ENCODE measurements around the gene CELA2B. TPM values are rescaled to one million over a fixed set of nuclear protein-coding genes. Genes with fewer than 3 reads are reported as not detected.

Gene CELA2B
- total and polyA plus RNA-seq, 9 of the 15 experiments (the other 6 are each of a cell fraction or from before 2014, with no cell fraction given), result 0.25 to 2.1 (median 0.38) TPM; not detected in 5

GRCh38 chr1:15524283-15525049 is 48.6 kb downstream of the CELA2B start (continued):
- TF ChIP-seq ATF2 (CRISPR knock-in tag; IDR thresholded peaks at IDR 0.05) (0 out of 2 replicates have a peak, but pooled peaks have one; percentile 67), ZNF740 (CRISPR knock-in tag; IDR thresholded peaks at IDR 0.05) (no peak), ZNF740 (tag; IDR thresholded peaks at IDR 0.05) (no peak), CREB3L1 (IDR thresholded peaks at IDR 0.05; ENCODE audit: borderline replicate concordance, low read depth) (no peak), KLF10 (CRISPR knock-in tag; IDR thresholded peaks at IDR 0.05) (no peak), LARP7 (IDR thresholded peaks at IDR 0.05) (no peak), NFRKB (IDR thresholded peaks at IDR 0.05; ENCODE audit: low read depth) (no peak), ZFP30 (CRISPR knock-in tag; IDR thresholded peaks at IDR 0.05; ENCODE audit: borderline replicate concordance) (no peak), ZBTB17 (CRISPR knock-in tag; IDR thresholded peaks at IDR 0.05) (no peak), ATF3 (IDR thresholded peaks at IDR 0.05) (peak; percentile 92), ATF3 (CRISPR knock-in tag; conservative IDR thresholded peaks at IDR 0.05) (peak; percentile 68; the same call in 1 of the 2 replicates), ZNF592 (IDR thresholded peaks at IDR 0.05) (no peak), MEF2A (IDR thresholded peaks at IDR 0.05; ENCODE audit: control insufficient read depth, low read depth, low read length) (no peak), ZBTB1 (CRISPR knock-in tag; IDR thresholded peaks at IDR 0.05; ENCODE audit: borderline replicate concordance, low read depth) (0 out of 2 replicates have a peak, but pooled peaks have one; percentile 10), ZBTB12 (CRISPR knock-in tag; IDR thresholded peaks at IDR 0.05) (peak; percentile 69), CREB1 (IDR thresholded peaks at IDR 0.05) (peak; percentile 91), CREB1 (CRISPR knock-in tag; IDR thresholded peaks at IDR 0.05) (peak; percentile 87)
